ENCODE results near the gene CEMP1. TPM values are rescaled to one million over a fixed set of nuclear protein-coding genes. Genes with fewer than 3 reads are reported as not detected.
A peak's percentile ranks its signal among the peaks of the same experiment; 100 is the strongest.
"Not testable (repeated sequence)": the region's sequence is repeated elsewhere in the genome, so short reads cannot be mapped to it uniquely, and the experiment has no call there.

The CEMP1 gene
- polyA plus RNA-seq, 1 experiment = not detected

DNA sequence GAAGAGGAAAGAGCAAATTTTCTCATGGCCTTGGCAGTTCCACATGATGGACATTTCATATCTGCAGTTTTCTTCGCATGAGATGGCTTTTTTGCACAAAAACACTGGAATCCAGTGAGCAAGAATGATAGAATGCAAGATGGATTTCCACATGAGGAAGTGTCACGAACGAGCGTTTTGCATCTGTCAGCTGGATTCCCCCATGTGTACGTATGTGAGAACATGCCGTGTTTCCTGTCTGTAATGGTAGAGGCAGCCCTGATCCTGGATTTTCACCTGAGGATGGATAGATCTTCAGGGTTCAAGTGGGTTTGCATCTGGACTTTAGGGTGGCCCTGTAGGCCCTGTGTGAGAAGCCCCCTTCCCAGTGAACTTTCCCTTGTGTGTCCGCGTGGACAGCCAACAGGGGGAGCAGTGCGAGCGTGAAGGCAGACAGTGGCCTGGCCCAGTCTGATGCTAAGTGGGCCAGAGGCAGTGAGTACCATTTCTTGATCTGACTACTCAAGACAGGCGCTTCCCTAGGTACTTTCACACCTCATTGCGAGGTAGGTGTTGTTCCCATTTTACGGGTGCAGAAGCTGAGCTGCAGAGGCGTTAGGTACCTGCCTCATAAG lies 8.7 kb upstream of the CEMP1 start:
- H3K4me3 ChIP-seq (ENCODE audit: low read depth, low read length); POLR2A ChIA-PET: not testable (repeated sequence)

DNA sequence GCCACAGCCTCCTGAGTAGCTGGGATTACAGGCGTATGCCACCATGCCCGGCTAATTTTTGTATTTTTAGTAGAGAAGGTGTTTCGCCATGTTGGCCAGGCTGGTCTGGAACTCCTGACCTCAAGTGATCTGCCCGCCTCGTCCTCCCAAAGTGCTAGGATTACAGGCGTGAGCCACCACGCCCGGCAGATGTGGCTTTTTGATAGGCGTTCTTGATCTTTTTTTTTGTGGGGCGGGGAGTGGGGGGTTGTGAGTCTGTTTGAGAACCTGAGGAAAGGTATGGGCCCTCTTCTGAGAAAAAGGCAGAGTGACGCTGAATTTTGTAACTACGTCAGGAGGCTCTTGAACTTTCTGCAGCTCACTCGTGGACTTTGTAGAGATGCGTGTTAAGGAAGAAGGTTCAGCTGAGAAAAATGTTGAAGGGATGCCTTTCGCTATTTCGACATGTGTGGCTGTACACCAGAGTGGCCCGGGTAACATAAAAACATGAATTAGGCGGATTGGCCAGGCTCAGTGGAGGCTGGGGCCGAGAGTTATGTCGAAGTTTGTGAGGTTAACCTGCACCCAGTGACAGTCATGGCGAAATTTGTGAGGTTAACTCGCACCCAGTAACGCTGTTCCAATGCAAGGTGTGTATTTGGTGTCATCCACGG lies 8.1 kb upstream of the CEMP1 start:
- POLR2A ChIA-PET; H3K27me3 ChIP-seq (ENCODE audit: control insufficient read depth, insufficient read depth, low read length); H3K36me3 ChIP-seq (ENCODE audit: control insufficient read depth, insufficient read depth, low read length); H3K4me3 ChIP-seq (ENCODE audit: low read depth, low read length); DNase-seq (ENCODE audit: low read depth): not testable (repeated sequence)
- CTCF ChIA-PET = interaction anchor here (0.6 kb wide), 1 partner anchor 168 kb away, joined by 3 read pairs; no protein-coding TSS in a partner anchor

More for the DNA sequence above, 8.7 kb upstream of the CEMP1 start:
- H3K36me3 ChIP-seq (ENCODE audit: control insufficient read depth, insufficient read depth, low read length); CTCF ChIA-PET; H3K27me3 ChIP-seq (ENCODE audit: control insufficient read depth, insufficient read depth, low read length); DNase-seq (ENCODE audit: low read depth): not testable (repeated sequence)
- peak; percentile 43 for TF ChIP-seq CTCF (IDR thresholded peaks at IDR 0.05; ENCODE audit: insufficient read depth, low read depth, low read length)

GRCh38 chr16:2537451-2538379 lies 6.5 kb upstream of the CEMP1 start, which contains the start of gene PDPK1:
PDPK1 (plus strand) TSS chr16:2538021; CDS start chr16:2538113, 92 bp downstream.
- DNase-seq (ENCODE audit: low read depth) = peak; percentile 57
- ChIA-PET CTCF (no interaction called here), POLR2A (no interaction called here)
- no peaks in the 10 kb centered on the region for H3K36me3 ChIP-seq (ENCODE audit: control insufficient read depth, insufficient read depth, low read length)
- no peak for TF ChIP-seq CTCF (IDR thresholded peaks at IDR 0.05; ENCODE audit: insufficient read depth, low read depth, low read length)
- peak within 1 kb of the TSS; percentile 70 for H3K4me3 ChIP-seq (ENCODE audit: low read depth, low read length)
- H3K27me3 ChIP-seq (ENCODE audit: control insufficient read depth, insufficient read depth, low read length) = no peaks in the 10 kb centered on the region

DNA sequence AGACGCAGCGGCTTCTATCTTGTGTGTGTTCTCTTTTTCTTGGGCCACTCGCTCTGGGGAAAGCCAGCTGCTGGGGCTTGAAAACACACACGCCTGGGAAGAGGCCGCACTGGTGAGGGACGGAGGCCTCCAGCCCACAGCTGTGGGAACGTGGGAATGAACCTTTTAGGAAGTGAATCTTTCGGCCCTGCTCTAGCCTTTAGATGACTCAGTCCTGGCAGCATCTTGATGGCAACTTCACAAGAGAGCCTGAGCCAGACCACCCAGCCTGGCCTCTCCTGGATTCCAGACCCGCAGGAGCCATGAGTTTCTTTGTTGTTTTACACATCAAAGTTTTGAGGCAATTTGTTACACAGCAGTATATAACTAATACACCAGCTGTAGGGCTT lies 4.4 kb upstream of the CEMP1 start:
- Histone ChIP-seq H3K36me3 (ENCODE audit: control insufficient read depth, insufficient read depth, low read length) (no peaks in the 10 kb centered on the region; the same call in 1 of the 2 replicates), H3K27me3 (ENCODE audit: control insufficient read depth, insufficient read depth, low read length) (no peaks in the 10 kb centered on the region), H3K4me3 (ENCODE audit: low read depth, low read length) (no peak overlapping the region)
- ChIA-PET CTCF (no interaction called here), POLR2A (no interaction called here)
- DNase-seq (ENCODE audit: low read depth) = peak; percentile 32
- TF ChIP-seq CTCF (IDR thresholded peaks at IDR 0.05; ENCODE audit: insufficient read depth, low read depth, low read length) = no peak

- H3K4me3 ChIP-seq (ENCODE audit: low read depth, low read length); POLR2A ChIA-PET; H3K27me3 ChIP-seq (ENCODE audit: control insufficient read depth, insufficient read depth, low read length); DNase-seq (ENCODE audit: low read depth); CTCF ChIA-PET: not testable (repeated sequence)
- H3K36me3 ChIP-seq (ENCODE audit: control insufficient read depth, insufficient read depth, low read length) = peaks cover 11% of the 10 kb centered on the region
Observed at GRCh38 chr16:2534335-2534734, 3.1 kb upstream of the CEMP1 start.

GRCh38 chr16:2533912-2534311 lies 2.7 kb upstream of the CEMP1 start:
- H3K36me3 ChIP-seq (ENCODE audit: control insufficient read depth, insufficient read depth, low read length) = peaks cover 14% of the 10 kb centered on the region
- ChIA-PET CTCF (no interaction called here), POLR2A (no interaction called here)
- DNase-seq (ENCODE audit: low read depth) = no peak
- no peak for TF ChIP-seq CTCF (IDR thresholded peaks at IDR 0.05; ENCODE audit: insufficient read depth, low read depth, low read length)
- H3K27me3 ChIP-seq (ENCODE audit: control insufficient read depth, insufficient read depth, low read length) = no peaks in the 10 kb centered on the region
- no peak overlapping the region for H3K4me3 ChIP-seq (ENCODE audit: low read depth, low read length)

GRCh38 chr16:2533142-2533755 lies 2.0 kb upstream of the CEMP1 start:
- not testable (repeated sequence) for H3K4me3 ChIP-seq (ENCODE audit: low read depth, low read length); DNase-seq (ENCODE audit: low read depth); H3K27me3 ChIP-seq (ENCODE audit: control insufficient read depth, insufficient read depth, low read length)
- ChIA-PET CTCF (interaction anchor here (1.7 kb wide), 1 partner anchor 32 kb away, joined by 4 read pairs; no protein-coding TSS in a partner anchor), POLR2A (interaction anchor here (0.6 kb wide), 1 partner anchor 24 kb away, joined by 5 read pairs; no protein-coding TSS in a partner anchor)
- H3K36me3 ChIP-seq (ENCODE audit: control insufficient read depth, insufficient read depth, low read length) = peaks cover 20% of the 10 kb centered on the region

Data from BJ (cell line).